GM18870 (cell line): ENCODE results near the gene KLF9.

Source experiments
- ATAC-seq: cut with Tn5 transposase; IDR thresholded peaks from one replicate; pipeline ENCODE4 v1.9.1; 2021; ENCODE audit warnings: moderate library complexity; ENCODE audit not compliant: unreplicated experiment

The KLF9 gene

GRCh38 chr9:70367305-70367930 lies 47.0 kb downstream of the KLF9 start:
- ATAC-seq: no peak

GRCh38 chr9:70363760-70364159 lies 50.7 kb downstream of the KLF9 start:
- no peak for ATAC-seq

- no peak for ATAC-seq
Observed at GRCh38 chr9:70362952-70363351, 51.5 kb downstream of the KLF9 start.

GRCh38 chr9:70355801-70356200 lies 58.7 kb downstream of the KLF9 start:
- ATAC-seq: no peak

GRCh38 chr9:70352802-70353201 lies 61.7 kb downstream of the KLF9 start:
- ATAC-seq: no peak

- ATAC-seq: no peak
Observed at GRCh38 chr9:70352356-70352755, 62.1 kb downstream of the KLF9 start.

GRCh38 chr9:70347046-70347445 lies 67.4 kb downstream of the KLF9 start:
- no peak for ATAC-seq

GRCh38 chr9:70340572-70340971 lies 73.9 kb downstream of the KLF9 start:
- ATAC-seq: no peak
